H1 (cell line): ENCODE measurements around the gene SULT2B1. TPM values are rescaled to one million over a fixed set of nuclear protein-coding genes. Genes with fewer than 3 reads are reported as not detected.
A peak's percentile ranks its signal among the peaks of the same experiment; 100 is the strongest.

ENCODE experiments used
- ATF2 ChIP-seq: IDR thresholded peaks from 2 replicates; pipeline ENCODE4 v1.6.1; 2012; ENCODE audit warnings: low read length, inconsistent platforms
- CBX8 ChIP-seq: fragments of 300-800, 300-1000 bp; sonication (generic); IDR thresholded peaks from 2 replicates; pipeline ENCODE4 v1.7.1; 2016; ENCODE audit warnings: low read depth, low read length, borderline replicate concordance
- CHD1 ChIP-seq: IDR thresholded peaks from 2 replicates; pipeline ENCODE4 v1.6.1; 2012; ENCODE audit warnings: low read depth, low read length, improper control_type of control experiment
- CTCF ChIP-seq, 3 experiments: IDR thresholded peaks; 1 replicate in 2 of 3; 2 replicates in 1 of 3; pipeline versions ENCODE4 v1.5.1 to v1.6.1; 2011; ENCODE audit warnings: low read length in 3 of 3, mild to moderate bottlenecking in 3 of 3, inconsistent platforms in 2 of 3, low read depth in 1 of 3, moderate library complexity in 1 of 3; ENCODE audit not compliant: insufficient read depth in 1 of 3; ENCODE audit errors: control extremely low read depth in 1 of 3
- E2F6 ChIP-seq: IDR thresholded peaks from 2 replicates; pipeline ENCODE4 v1.6.1; 2012; ENCODE audit warnings: inconsistent platforms
- FOSL1 ChIP-seq: IDR thresholded peaks from 2 replicates; pipeline ENCODE4 v1.6.1; 2011; ENCODE audit warnings: mild to moderate bottlenecking, low read depth, low read length, moderate library complexity; ENCODE audit not compliant: insufficient read depth
- GABPA ChIP-seq: IDR thresholded peaks from 2 replicates; pipeline ENCODE4 v1.6.1; 2011; ENCODE audit warnings: mild to moderate bottlenecking, low read length, moderate library complexity, borderline replicate concordance; ENCODE audit not compliant: insufficient read depth
- GTF2F1 ChIP-seq: IDR thresholded peaks from 2 replicates; pipeline ENCODE4 v1.6.1; 2012; ENCODE audit warnings: low read depth, low read length, improper control_type of control experiment, borderline replicate concordance
- HDAC2 ChIP-seq, 2 experiments: fragments of 300-600 bp in 1 of 2; sonication (generic) in 1 of 2; IDR thresholded peaks; 2 replicates each; pipeline ENCODE4 v1.6.1; 2011 to 2012; ENCODE audit warnings: low read depth in 2 of 2, low read length in 2 of 2, mild to moderate bottlenecking in 2 of 2, moderate library complexity in 2 of 2, borderline replicate concordance in 1 of 2, inconsistent platforms in 1 of 2
- KDM1A ChIP-seq: fragments of 200-600, 300-600 bp; sonication (generic); IDR thresholded peaks from 2 replicates; pipeline ENCODE4 v1.7.1; 2016; ENCODE audit warnings: mild to moderate bottlenecking, low read length, borderline replicate concordance
- MAX ChIP-seq: IDR thresholded peaks from 2 replicates; pipeline ENCODE4 v1.6.1; 2012; ENCODE audit warnings: inconsistent platforms
- POLR2A ChIP-seq, 2 experiments: IDR thresholded peaks; 1 replicate in 1 of 2; 2 replicates in 1 of 2; pipeline ENCODE4 v1.6.1; 2011; ENCODE audit warnings: low read depth in 2 of 2, low read length in 2 of 2, mild to moderate bottlenecking in 2 of 2; ENCODE audit errors: control extremely low read depth in 1 of 2
- RBBP5 ChIP-seq: IDR thresholded peaks from 2 replicates; pipeline ENCODE4 v1.7.1; 2012; ENCODE audit warnings: low read depth, mild to moderate bottlenecking, inconsistent platforms, low read length, moderate library complexity, borderline replicate concordance
- RXRA ChIP-seq: IDR thresholded peaks from 2 replicates; pipeline ENCODE4 v1.6.1; 2011; ENCODE audit warnings: low read depth, mild to moderate bottlenecking, low read length, moderate library complexity; ENCODE audit not compliant: insufficient read depth
- SIX5 ChIP-seq: IDR thresholded peaks from 2 replicates; pipeline ENCODE4 v1.6.1; 2011; ENCODE audit warnings: mild to moderate bottlenecking, low read depth, low read length
- SP2 ChIP-seq: IDR thresholded peaks from 2 replicates; pipeline ENCODE4 v1.6.1; 2012; ENCODE audit warnings: mild to moderate bottlenecking, low read length, inconsistent platforms
- SP4 ChIP-seq: IDR thresholded peaks from 2 replicates; pipeline ENCODE4 v1.6.1; 2012; ENCODE audit warnings: low read length, inconsistent platforms
- TAF7 ChIP-seq: optimal IDR thresholded peaks from 2 replicates; pipeline ENCODE3; 2011; ENCODE audit warnings: low read depth, mild to moderate bottlenecking, inconsistent platforms, low read length, moderate library complexity, borderline replicate concordance
- polyA plus RNA-seq, 7 experiments: library from polyadenylated mRNA; depleted of rRNA in 3 of 7; stranded (reverse) in 5 of 7; unstranded in 2 of 7; fragments of >200 nt in 5 of 7; fragments of 200-250 nt in 2 of 7; gene quantifications; 1 replicate in 5 of 7; 2 replicates in 1 of 7; 4 replicates in 1 of 7; pipeline versions ENCODE4 v1.2.1 to v1.2.3, GENCODE V29; 2011 to 2013; ENCODE audit warnings: missing spikeins in 2 of 7, mixed read lengths in 2 of 7
- total RNA-seq: library from RNA; stranded (reverse); fragmentation: NEBNext Ultra II Directional; extraction: Animal tissue kit (Norgen Biotek cat#: 25700); gene quantifications from 2 replicates; pipeline ENCODE4 v1.2.1, GENCODE V29; 2021

The SULT2B1 gene
- total and polyA plus RNA-seq, 2 of the 8 experiments (the other 6 are each of a cell fraction or from before 2014, with no cell fraction given) = 1.5 to 2.6 TPM

DNA sequence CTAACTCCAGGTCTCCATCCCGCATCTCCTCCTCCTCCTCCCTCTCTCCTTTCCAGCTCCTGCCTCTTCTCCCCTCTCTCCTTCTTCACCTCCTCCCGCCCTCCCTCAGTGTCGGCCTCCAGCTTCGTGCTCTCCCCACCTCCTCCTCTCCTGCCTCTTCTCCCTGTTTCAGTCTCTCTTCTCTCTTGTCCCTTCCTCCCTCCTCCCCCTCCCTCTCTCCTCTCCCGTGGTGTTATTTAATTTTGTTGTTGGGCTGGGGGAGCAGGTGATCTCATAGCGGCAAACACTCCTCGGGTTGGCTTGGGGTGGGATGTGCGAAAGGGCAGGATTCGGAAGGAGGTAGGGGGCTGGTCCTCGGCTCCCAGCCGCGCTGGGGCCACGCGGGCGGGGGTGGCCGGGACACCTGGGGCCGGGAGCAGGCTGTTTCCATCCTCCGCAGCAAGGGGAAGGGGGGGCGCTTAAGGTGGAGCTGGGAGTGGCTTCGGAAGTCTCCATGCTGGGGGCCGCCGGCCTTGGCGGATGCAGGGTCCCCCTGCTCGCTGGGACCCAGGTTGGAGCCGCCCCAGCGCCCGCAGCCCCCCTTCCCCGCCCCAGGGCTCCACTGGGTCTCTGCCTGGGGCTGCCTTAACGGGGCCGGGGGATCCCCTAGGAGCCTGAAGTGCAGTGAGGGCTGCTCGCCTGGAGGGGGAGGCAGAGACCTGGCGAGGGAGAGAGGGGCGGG, 94.2 kb downstream of the SULT2B1 start, which contains the start of gene CA11 (continued):
- TF ChIP-seq E2F6 = no peak
- TF ChIP-seq POLR2A (IDR thresholded peaks at IDR 0.05; ENCODE audit: control extremely low read depth in 1 of 2, low read depth in 2 of 2, low read length in 2 of 2) = 0 out of 3 replicates have a peak, but pooled peaks of 1 of the 2 experiments have one; percentile 22
- TF ChIP-seq CTCF (IDR thresholded peaks at IDR 0.05; ENCODE audit: control extremely low read depth in 1 of 3, insufficient read depth in 1 of 3, low read depth in 1 of 3, low read length in 3 of 3) = peak; percentile 81 to 96 (median 88)
- no peak for TF ChIP-seq GABPA
- no peak for TF ChIP-seq SIX5
- TF ChIP-seq HDAC2 (IDR thresholded peaks at IDR 0.05; ENCODE audit: borderline replicate concordance in 1 of 2, low read depth in 2 of 2, low read length in 2 of 2) = peak; percentile 44 to 53; a peak in 1 of 4 replicates
- no peak for TF ChIP-seq FOSL1
- TF ChIP-seq ATF2 = no peak; the same call in 1 of the 2 replicates
- TF ChIP-seq RXRA = peak; percentile 63; the same call in 1 of the 2 replicates
- TF ChIP-seq KDM1A = peak; percentile 56; the same call in 1 of the 2 replicates
- TF ChIP-seq SP4 = 0 out of 2 replicates have a peak, but pooled peaks have one; percentile 70
- TF ChIP-seq TAF7 = peak; percentile 76
- no peak for TF ChIP-seq GTF2F1
- TF ChIP-seq CBX8 = no peak
- no peak for TF ChIP-seq SP2
- TF ChIP-seq MAX = no peak; the same call in 1 of the 2 replicates
- no peak; the same call in 1 of the 2 replicates for TF ChIP-seq RBBP5
- TF ChIP-seq CHD1 = no peak
